Hematopoietic multipotent progenitor cell treated with erythropoietin and hydrocortisone succinate and interleukin-3 and kit ligand, for 17 days (in vitro differentiated cells): ENCODE measurements around the gene PLEKHN1.
"Not testable (repeated sequence)": the region's sequence is repeated elsewhere in the genome, so short reads cannot be mapped to it uniquely, and the experiment has no call there.

Experiments used
- DNase-seq: peaks from one replicate; pipeline ENCODE4 v3.0.0-alpha.2; 2015; ENCODE audit warnings: low spot score

Gene PLEKHN1

DNA sequence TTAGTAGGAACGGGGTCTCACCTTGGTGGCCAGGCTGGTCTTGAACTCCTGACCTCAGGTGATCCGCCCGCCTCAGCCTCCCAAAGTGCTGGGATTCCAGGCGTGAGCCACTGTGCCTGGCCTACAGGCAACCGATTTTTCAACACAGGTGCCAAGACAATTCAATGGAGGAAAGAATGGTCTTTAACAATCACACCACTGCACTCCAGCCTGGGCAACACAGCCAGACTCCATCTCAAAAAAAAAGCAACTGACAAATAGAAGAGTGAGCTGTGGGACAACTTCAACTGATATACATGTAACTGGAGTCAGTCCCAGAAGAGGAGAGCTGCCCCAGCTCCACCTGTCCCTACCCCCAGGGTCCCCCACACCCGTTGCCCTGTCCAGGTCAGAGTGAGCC is 28.3 kb downstream of the PLEKHN1 start:
- DNase-seq = not testable (repeated sequence)

DNA sequence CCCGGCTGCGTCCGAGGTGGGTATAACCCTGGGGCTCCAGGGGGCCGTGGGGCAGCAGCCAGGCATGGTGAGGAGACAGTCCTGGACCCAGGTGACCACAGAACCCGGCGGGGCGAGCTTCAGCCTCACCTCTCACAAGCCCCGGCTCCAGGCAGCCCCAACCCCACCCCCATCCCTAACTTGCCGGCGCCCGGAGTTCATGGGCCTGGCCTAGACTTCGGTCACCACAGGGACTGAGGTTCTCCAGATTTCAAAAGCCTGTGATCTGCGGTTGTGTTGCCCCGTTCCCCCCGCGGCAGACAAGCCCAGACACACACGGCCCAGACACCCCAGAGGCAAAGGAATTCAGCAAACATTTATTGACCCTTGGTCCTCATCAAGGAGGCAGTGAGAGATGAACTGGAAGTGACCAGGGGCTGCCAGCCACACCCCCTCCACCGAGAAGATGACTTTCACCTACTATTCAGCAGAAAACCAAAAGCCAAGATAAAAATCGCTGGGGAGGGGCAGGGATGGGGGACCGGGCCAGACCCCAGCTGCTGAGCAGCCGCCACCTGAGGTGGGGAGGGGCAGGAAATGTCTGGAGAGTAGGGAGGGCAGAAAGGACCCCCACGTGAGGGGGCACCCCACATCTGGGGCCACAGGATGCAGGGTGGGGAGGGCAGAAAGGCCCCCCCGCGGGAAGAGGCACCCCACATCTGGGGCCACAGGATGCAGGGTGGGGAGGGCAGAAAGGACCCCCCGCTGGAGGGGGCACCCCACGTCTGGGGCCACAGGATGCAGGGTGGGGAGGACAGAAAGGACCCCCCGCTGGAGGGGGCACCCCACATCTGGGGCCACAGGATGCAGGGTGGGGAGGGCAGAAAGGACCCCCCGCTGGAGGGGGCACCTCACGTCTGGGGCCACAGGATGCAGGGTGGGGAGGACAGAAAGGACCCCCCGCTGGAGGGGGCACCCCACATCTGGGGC is 29.7 kb downstream of the PLEKHN1 start:
- DNase-seq = no peak

GRCh38 chr1:996851-997712 is 30.8 kb downstream of the PLEKHN1 start:
- no peak for DNase-seq

DNA sequence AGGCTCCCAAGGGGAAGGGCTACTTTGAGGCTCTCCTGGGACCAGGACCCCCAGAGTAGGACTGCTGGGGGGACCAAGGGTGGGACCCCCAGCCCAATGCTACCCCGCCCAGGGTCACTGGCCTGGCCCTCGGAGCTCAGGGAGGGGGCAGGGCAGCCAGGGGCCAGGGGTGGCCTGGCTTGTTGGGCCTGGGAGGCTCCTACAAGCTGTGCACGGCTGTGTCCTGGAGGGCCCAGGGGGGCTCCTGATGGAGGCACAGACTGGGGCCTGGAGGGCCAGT is 31.4 kb downstream of the PLEKHN1 start:
- DNase-seq = no peak

DNA sequence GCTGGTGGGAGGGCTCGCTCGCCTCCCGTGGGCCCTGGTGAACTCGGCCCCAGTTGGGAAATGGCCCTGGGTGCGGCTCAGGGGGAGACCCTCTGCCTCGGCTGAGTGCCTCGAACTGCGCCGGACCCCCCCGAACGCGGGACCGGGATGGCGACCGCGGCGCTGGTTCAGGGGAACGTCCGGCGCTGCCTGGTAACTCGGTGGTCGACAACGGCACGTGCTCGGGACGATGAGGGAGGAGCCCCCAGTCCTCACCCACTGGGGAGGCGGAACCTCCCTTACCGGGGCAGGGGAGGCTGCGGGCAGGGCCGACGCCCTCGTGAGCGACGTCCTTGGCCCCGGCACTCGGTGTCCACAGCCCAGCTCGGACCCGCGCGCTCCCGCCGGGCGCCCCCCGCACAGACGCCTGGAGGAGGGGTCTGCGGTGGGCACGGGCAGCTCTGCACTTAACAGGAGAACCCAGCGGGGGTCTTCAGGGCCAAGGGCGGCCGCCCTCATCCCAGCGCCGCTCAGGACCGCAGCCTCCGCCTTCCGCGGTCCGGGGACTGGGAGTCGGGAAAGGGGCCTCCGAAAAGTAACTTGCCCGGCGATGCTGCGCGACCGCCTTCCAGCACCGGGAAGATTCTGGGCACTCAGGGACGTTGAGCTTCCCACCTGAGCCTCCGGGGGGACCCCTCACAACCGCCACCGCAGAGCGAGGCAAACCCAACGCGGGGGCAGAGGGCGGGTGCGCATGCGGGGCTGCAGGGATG is 31.9 kb downstream of the PLEKHN1 start:
- no peak for DNase-seq

DNA sequence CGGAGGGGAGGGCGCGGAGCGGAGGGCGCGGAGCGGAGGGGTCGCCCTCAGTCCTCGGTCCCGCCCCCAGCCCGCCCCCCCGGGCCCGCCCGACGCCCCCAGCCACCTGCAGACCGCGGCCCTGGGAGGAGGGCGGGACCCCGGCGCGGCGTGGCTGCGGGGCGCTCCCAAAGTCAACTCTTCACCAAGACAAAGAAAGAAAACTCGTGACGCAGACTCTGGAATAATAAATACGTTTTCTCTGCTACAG is 32.4 kb downstream of the PLEKHN1 start:
- DNase-seq = no peak

GRCh38 chr1:998995-999724 is 32.9 kb downstream of the PLEKHN1 start:
- no peak for DNase-seq

- DNase-seq = no peak
Observed at GRCh38 chr1:999725-1000356, 33.6 kb downstream of the PLEKHN1 start, which contains the start of gene HES4. Gene HES4, minus strand, starts transcription at chr1:1000097. Its CDS starts 124 bp downstream, at chr1:999973.

DNA sequence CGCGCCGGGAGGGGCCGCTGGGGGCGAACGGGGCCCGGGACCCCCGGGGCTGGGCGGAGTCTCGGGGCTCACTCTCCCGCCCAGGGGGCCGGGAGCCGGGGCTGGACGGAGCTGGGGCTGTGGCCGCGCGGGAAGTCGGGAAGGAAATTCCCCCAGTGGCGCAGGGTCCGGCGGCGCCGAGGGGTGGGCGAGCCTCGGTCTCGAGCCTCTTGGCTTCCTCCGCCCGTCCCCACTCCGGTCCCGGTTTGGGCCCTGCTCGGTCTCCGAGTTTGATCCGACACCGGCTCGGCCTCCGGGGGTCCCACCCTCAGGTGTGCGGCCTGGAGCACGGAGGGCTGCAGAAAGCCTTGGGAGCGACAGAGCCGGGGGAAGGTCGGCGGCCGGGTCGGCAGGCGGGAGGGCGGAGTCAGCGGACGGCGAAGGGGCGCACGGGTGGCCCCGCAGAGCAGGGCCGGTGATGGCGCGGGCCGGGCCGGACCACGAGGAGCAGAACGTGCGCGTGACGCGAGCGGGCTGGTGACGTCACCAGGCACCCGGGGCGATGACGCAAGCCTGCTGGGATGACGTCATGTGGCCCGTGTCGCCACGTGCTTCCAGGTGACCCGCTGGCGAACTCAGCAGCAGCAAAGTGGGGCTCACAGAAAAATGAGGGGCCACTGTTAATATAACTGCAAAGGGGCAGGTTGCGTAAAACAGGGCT is 34.2 kb downstream of the PLEKHN1 start:
- peak; percentile 27 for DNase-seq

DNA sequence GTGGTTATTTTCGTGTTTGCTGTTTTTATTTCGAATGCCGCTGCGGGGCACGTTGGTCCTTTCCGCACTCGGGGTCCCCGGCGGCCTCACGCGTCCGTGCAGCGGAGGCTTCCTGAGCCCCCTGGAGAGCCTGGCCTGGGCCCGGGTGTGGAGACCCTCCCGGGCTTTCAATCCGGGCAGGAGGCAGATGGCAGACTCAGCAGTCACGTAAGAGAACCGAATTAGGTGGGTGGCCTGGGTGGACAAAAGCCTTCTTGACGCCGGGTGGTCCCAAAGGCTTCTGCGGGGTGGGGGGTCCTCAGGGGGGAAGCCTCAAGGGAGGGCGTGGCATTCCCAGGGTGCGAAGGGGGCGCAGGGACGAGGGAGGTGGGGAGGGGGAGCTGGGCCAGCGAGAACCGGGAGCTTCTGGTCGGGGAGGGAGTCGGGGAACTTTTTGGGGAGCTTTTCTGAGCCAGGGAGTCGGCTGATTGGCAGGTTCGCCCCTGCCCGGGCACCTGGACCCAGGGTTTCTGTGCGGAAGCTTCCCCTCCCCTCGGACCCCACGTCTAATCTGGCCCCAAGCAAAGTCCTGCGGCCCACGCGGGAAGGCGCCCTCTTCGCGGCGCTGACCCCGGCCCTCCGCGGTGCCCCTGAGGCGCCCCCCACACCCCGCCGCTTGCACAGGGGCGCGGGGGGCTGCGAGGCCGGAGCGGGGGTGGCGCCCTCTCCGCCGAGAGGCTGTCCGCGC is 34.9 kb downstream of the PLEKHN1 start:
- no peak for DNase-seq

DNA sequence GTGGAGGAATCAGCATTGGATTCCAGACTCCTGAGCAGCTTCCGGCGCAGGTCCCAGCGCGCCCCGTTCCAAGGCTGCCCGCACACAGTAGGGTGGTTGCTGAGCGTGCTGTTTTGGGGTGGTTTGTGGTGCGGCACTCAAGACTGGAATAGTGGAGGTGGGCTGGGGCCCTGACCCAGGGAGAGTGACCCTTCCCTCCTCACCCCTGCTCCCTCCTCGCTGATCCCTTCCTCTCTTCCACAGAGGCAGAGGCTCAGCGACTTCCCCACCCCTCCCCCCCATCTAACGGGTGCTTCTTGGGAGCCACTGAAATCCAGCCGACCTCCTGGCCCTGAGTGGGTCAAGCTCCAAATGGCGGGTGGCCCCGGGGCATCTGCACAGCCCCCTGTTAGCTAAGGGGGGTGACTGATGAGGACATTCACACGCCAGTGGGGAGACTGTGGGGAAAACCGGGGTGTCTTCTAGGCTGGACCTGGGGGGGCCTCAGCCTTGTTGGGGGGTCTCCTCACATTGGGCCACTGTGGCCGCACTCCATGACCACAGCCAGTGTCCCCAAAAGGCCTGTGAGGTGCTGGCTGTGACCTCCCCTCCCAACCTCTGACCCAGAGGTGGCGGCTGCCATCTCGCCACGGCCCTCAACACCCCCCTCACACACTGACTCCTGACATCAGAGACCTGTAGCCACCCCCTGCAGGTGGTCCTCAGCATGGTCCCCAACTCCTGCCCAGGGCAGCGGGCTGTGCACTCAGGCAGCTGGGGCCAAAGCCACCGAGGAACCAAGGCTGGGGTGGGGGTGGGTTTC is 37.5 kb downstream of the PLEKHN1 start:
- DNase-seq = no peak

DNA sequence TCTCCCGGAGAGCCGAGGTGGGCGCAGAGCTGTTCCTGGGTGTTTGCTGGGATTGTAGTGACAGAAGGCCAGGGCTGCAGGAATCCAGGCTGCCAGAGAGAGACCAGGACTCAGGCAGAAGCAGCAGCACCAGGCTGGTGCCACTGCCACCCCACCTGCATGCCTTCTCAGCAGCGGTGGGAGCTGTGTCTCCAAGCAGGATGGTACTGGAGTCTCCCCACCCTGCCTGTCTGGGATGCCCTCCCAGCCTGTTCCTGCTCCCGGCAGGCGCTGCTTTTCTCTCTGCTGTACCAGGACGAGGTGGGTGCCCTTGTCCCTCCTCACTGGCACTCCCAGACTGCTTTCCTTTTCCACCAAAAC is 38.1 kb downstream of the PLEKHN1 start:
- no peak for DNase-seq

- DNase-seq = no peak
Observed at GRCh38 chr1:1004780-1005697, 38.8 kb downstream of the PLEKHN1 start.

DNA sequence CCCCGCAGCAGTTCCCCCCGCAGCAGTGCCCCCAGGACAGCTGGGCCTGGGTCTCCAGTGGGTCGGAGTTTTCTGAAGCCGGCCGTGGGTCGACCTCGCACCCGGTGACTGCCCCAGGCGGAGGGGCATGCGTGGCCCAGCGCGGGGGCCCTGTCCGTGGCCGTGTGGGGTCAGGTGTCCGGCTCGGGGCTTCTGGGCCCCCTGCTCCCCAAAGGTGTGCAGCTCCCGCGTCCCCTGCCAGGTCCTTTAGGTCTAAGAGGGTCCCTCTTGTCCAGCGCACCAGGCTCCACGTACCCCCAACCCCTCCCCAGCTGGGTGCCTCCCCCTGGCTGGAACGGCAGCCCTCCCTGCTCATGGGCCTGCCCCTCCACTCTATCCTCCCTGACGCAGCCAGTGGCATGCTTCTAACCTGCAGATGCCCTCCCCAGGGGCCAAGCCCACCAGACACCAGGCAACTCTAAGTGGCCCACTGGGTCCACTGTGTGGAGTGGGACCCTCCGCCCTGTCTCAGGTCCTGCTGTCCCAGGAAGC is 39.6 kb downstream of the PLEKHN1 start:
- no peak for DNase-seq

DNA sequence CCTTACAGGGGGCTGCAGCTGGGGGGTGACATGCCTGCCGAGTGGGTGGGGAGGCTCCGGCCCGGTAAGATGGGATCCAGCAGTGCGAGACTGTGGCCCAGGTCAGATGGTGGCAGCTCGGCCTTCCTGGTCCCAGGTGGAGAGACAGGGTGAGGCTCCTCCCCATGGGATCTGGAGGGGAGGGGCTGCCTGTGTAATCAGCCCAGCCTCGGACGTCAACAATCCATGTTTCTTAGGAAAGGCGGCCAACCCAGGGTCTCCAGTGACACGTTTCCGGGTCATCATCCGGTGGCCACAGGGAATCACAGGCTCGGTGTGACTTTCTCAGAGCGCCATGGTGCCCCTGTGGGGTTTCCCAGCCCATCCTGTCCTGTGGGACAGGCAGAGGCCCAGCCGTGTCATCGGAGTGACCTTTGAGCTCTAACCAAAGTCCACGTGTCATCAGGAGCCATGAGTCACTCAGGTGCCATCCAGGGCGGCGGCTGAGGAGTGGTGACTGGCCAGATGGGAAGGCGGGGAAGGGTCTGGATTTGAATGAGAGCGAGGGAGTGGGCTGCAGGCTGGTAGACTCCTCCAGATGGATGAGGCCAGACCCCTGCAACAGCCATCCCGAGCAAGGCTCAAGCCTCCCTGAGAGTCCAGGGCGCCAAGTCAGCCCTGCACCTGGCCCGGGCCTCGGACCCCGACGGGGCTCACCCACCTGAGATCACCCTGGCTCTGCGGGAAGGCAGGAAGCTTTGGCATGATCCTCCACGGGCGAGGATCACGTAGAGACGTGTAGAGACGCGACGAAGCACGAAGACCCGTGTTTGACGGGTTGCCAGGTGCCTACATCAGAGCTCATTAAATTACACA is 40.2 kb downstream of the PLEKHN1 start:
- no peak for DNase-seq

- not testable (repeated sequence) for DNase-seq
Observed at GRCh38 chr1:1010131-1010530, 43.8 kb downstream of the PLEKHN1 start.

- no peak for DNase-seq
Observed at GRCh38 chr1:1011396-1011949, 45.2 kb downstream of the PLEKHN1 start.
